Coronary artery (tissue), 2 donors: ENCODE data around the gene NFRKB.

Experiments
- DNase-seq: peaks from one replicate; pipeline ENCODE4 v3.0.0-alpha.2; 2017; ENCODE audit warnings: low spot score
- H3K27ac ChIP-seq, 2 donors: fragments of 200-600 bp; sonication (generic); one replicate each; pipeline ENCODE4 v1.5.1; 2016 to 2019
- H3K4me3 ChIP-seq: fragments of 200-600 bp; sonication (generic); 2 replicates; pipeline ENCODE4 v1.5.1; 2016; ENCODE audit warnings: mild to moderate bottlenecking, moderate library complexity
- CTCF ChIP-seq: fragments of 200-600 bp; sonication (generic); IDR thresholded peaks from one replicate; pipeline ENCODE4 v1.5.1; 2019; ENCODE audit warnings: antibody characterized with exemption

Gene NFRKB

DNA sequence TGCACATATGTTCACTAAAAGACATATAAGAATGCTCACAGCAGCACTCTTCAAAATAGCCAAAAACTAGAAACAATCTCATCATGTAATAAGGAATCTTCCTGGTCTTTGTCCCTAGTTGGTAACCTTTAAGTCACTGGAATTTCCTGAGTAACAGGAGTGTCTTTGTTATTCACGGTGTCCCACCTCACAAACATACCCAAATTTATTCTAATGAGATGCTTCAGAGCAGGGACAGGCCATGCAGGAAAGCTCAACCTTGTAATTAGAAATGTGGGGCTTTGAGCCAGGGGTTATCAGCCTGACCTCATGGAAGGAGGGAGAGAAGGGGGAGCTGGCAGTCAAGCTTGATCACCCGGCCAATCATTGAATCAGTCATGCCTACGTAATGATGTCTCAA lies 40.3 kb upstream of the NFRKB start:
- DNase-seq = no peak
- no peak overlapping the region for H3K4me3 ChIP-seq
- H3K27ac ChIP-seq = no peak overlapping the region
- TF ChIP-seq CTCF = no peak

GRCh38 chr11:129933891-129934290 lies 38.5 kb upstream of the NFRKB start:
- no peak overlapping the region for H3K4me3 ChIP-seq
- no peak for DNase-seq
- no peak overlapping the region for H3K27ac ChIP-seq
- no peak for TF ChIP-seq CTCF

DNA sequence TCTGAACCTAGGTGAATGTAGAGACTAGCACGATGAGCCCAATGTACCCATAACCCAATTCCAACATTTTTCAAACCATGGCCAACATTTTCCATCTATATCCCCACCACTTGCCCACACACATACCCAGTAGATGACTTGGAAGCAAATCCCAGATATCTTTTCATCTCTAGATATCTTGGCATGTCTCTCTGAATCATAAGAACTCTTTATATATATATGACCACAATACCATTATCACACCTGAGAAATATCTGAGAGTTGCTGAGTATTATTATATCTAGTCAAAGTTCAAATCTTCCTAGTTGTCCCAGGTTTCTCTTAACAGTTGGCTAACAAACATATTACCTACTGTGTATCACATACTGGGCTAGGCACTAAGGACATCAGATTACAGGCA lies 37.9 kb upstream of the NFRKB start:
- TF ChIP-seq CTCF = no peak
- DNase-seq = no peak
- H3K27ac ChIP-seq = no peak overlapping the region
- no peak overlapping the region for H3K4me3 ChIP-seq

- no peak overlapping the region for H3K27ac ChIP-seq
- DNase-seq = no peak
- TF ChIP-seq CTCF = no peak
- no peak overlapping the region for H3K4me3 ChIP-seq
Observed at GRCh38 chr11:129932381-129933067, 37.1 kb upstream of the NFRKB start.

- no peak overlapping the region for H3K27ac ChIP-seq
- H3K4me3 ChIP-seq = no peak overlapping the region
- DNase-seq = no peak
- TF ChIP-seq CTCF = no peak
Observed at GRCh38 chr11:129930743-129931142, 35.4 kb upstream of the NFRKB start.

GRCh38 chr11:129930296-129930695 lies 34.9 kb upstream of the NFRKB start:
- no peak overlapping the region for H3K4me3 ChIP-seq
- no peak overlapping the region for H3K27ac ChIP-seq
- no peak for DNase-seq
- TF ChIP-seq CTCF = no peak

DNA sequence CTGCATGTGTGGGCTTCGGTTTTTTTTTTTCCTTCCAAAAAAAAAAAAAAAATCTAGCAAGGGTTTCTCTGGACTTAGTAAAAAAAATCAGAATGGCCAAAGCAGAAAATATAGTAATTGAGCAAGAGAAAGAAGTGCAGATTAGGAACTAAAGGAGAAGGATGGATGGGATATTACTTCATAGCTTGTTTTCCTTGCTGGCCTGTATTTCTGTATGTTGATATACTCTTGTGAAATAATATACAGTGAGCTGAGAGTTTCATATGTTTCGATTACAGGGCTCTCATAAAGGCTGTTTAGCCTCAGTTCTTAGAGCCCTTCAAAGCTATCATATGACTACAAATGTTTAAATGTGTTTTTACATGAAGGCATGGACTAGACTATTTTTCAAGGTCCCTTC lies 34.3 kb upstream of the NFRKB start:
- no peak overlapping the region for H3K4me3 ChIP-seq
- no peak overlapping the region for H3K27ac ChIP-seq
- TF ChIP-seq CTCF = no peak
- DNase-seq = no peak
